ENCODE results near the gene PTCHD1. TPM values are rescaled to one million over a fixed set of nuclear protein-coding genes. Genes with fewer than 3 reads are reported as not detected.
A peak's percentile ranks its signal among the peaks of the same experiment; 100 is the strongest.

PTCHD1 gene
- total and polyA plus RNA-seq, 4 donors, result under 0.01 to 0.02 (median under 0.01) TPM; not detected in 1

- no peak overlapping the region for H3K9ac ChIP-seq (ENCODE audit: low read depth in 1 of 2, low read length in 2 of 2)
- 67% methylated on average over 3 of the region's 3 CpGs for WGBS
- H3K4me1 ChIP-seq (ENCODE audit: control insufficient read depth in 4 of 4, insufficient read depth in 4 of 4, low read length in 3 of 4), result no peaks in the 10 kb centered on the region
- TF ChIP-seq NR2F2 (IDR thresholded peaks at IDR 0.05) (peak; percentile 21), RAD21 (IDR thresholded peaks at IDR 0.05) (no peak)
- no peak overlapping the region for H3K27ac ChIP-seq (ENCODE audit: low read depth in 1 of 2, low read length in 2 of 2)
- peaks cover 0 to 3% (median 1%) of the 10 kb centered on the region in 4 donors for H3K9me3 ChIP-seq (ENCODE audit: control insufficient read depth in 4 of 4, low read length in 3 of 4)
- no peak overlapping the region for H3K4me3 ChIP-seq (ENCODE audit: low read depth in 1 of 3, low read length in 3 of 3)
- H3K27me3 ChIP-seq (ENCODE audit: control insufficient read depth in 4 of 4, insufficient read depth in 4 of 4, low read length in 3 of 4), result no peaks in the 10 kb centered on the region
- DNase-seq (ENCODE audit: low spot score), result no peak
- H3K36me3 ChIP-seq (ENCODE audit: control insufficient read depth in 4 of 4, insufficient read depth in 3 of 4, low read depth in 1 of 4, low read length in 3 of 4), result peaks cover 0 to 2% (median 0%) of the 10 kb centered on the region in 4 donors
Measured at GRCh38 chrX:23434356-23434884, 99.8 kb downstream of the PTCHD1 start.

GRCh38 chrX:23435108-23435507 lies 100.5 kb downstream of the PTCHD1 start:
- peaks cover 0 to 2% (median 0%) of the 10 kb centered on the region in 4 donors for H3K36me3 ChIP-seq (ENCODE audit: control insufficient read depth in 4 of 4, insufficient read depth in 3 of 4, low read depth in 1 of 4, low read length in 3 of 4)
- H3K4me1 ChIP-seq (ENCODE audit: control insufficient read depth in 4 of 4, insufficient read depth in 4 of 4, low read length in 3 of 4), result no peaks in the 10 kb centered on the region
- TF ChIP-seq SP1 (IDR thresholded peaks at IDR 0.05) (no peak), HNF4A (conservative IDR thresholded peaks at IDR 0.05) (no peak), JUND (IDR thresholded peaks at IDR 0.05) (no peak), NR2F2 (IDR thresholded peaks at IDR 0.05) (no peak), FOXA2 (IDR thresholded peaks at IDR 0.05) (no peak), ATF3 (IDR thresholded peaks at IDR 0.05) (no peak), MAX (IDR thresholded peaks at IDR 0.05) (no peak), TAF1 (conservative IDR thresholded peaks at IDR 0.05) (no peak), RXRA (IDR thresholded peaks at IDR 0.05) (no peak), ZBTB33 (IDR thresholded peaks at IDR 0.05) (no peak), CTCF (IDR thresholded peaks at IDR 0.05; ENCODE audit: low read depth, low read length, missing input control) (no peak)
- no peak overlapping the region for H3K4me3 ChIP-seq (ENCODE audit: low read depth in 1 of 3, low read length in 3 of 3)
- H3K9ac ChIP-seq (ENCODE audit: low read depth in 1 of 2, low read length in 2 of 2), result no peak overlapping the region
- H3K27me3 ChIP-seq (ENCODE audit: control insufficient read depth in 4 of 4, insufficient read depth in 4 of 4, low read length in 3 of 4), result no peaks in the 10 kb centered on the region
- DNase-seq (ENCODE audit: low spot score), result no peak
- 68% methylated on average over 1 of the region's 1 CpG for WGBS
- H3K9me3 ChIP-seq (ENCODE audit: control insufficient read depth in 4 of 4, low read length in 3 of 4), result peaks cover 0 to 3% (median under 1%) of the 10 kb centered on the region in 4 donors
- H3K27ac ChIP-seq (ENCODE audit: low read depth in 1 of 2, low read length in 2 of 2), result no peak overlapping the region

- no peaks in the 10 kb centered on the region for H3K9me3 ChIP-seq (ENCODE audit: control insufficient read depth in 4 of 4, low read length in 3 of 4)
- no peaks in the 10 kb centered on the region for H3K4me1 ChIP-seq (ENCODE audit: control insufficient read depth in 4 of 4, insufficient read depth in 4 of 4, low read length in 3 of 4)
- no peak overlapping the region for H3K9ac ChIP-seq (ENCODE audit: low read depth in 1 of 2, low read length in 2 of 2)
- TF ChIP-seq FOXA1 (IDR thresholded peaks at IDR 0.05), result no peak
- no peak for TF ChIP-seq FOXA2 (IDR thresholded peaks at IDR 0.05)
- no peak for TF ChIP-seq HNF4A (conservative IDR thresholded peaks at IDR 0.05)
- TF ChIP-seq ZBTB33 (IDR thresholded peaks at IDR 0.05), result no peak
- no peak for TF ChIP-seq EGR1 (IDR thresholded peaks at IDR 0.05; ENCODE audit: low read depth in 2 of 2)
- no peak for TF ChIP-seq GABPA (IDR thresholded peaks at IDR 0.05 in 1 of 2, conservative IDR thresholded peaks at IDR 0.05 in 1 of 2)
- TF ChIP-seq ATF3 (IDR thresholded peaks at IDR 0.05), result no peak
- TF ChIP-seq RAD21 (IDR thresholded peaks at IDR 0.05), result no peak
- no peak for TF ChIP-seq RXRA (IDR thresholded peaks at IDR 0.05)
- H3K27me3 ChIP-seq (ENCODE audit: control insufficient read depth in 4 of 4, insufficient read depth in 4 of 4, low read length in 3 of 4), result no peaks in the 10 kb centered on the region
- peaks cover 0 to 2% (median 0%) of the 10 kb centered on the region in 4 donors for H3K36me3 ChIP-seq (ENCODE audit: control insufficient read depth in 4 of 4, insufficient read depth in 3 of 4, low read depth in 1 of 4, low read length in 3 of 4)
- DNase-seq (ENCODE audit: low spot score), result no peak
- H3K4me3 ChIP-seq (ENCODE audit: low read depth in 1 of 3, low read length in 3 of 3), result no peak overlapping the region
- H3K27ac ChIP-seq (ENCODE audit: low read depth in 1 of 2, low read length in 2 of 2), result no peak overlapping the region
- 90% methylated on average over 2 of the region's 2 CpGs for WGBS
Measured at GRCh38 chrX:23435575-23435974, 100.9 kb downstream of the PTCHD1 start.
